Measurements from ENCODE around the gene JPH4.

DNA sequence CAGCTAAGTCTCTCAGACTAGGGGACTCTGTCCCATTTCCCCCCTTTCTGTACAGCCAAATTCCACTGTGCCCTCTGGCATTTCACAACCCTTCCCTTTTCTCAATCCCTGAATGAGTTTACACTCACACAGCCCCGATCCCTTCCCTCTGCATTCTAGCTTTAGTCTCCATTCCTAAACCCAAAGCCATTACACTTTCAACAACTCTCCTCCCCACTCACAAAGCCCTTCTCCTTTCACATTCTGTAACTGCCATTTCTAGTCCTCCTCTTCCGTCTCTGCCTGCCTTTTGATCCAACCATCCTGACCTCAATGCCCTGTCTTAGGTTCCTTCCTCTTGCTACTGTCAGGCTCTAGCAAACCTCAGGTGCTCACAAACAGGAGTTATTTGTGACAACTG, 30.7 kb downstream of the JPH4 start:
- no peak for TF ChIP-seq EZH2 (IDR thresholded peaks at IDR 0.05; ENCODE audit: low read length)
- TF ChIP-seq, protein P1, sequence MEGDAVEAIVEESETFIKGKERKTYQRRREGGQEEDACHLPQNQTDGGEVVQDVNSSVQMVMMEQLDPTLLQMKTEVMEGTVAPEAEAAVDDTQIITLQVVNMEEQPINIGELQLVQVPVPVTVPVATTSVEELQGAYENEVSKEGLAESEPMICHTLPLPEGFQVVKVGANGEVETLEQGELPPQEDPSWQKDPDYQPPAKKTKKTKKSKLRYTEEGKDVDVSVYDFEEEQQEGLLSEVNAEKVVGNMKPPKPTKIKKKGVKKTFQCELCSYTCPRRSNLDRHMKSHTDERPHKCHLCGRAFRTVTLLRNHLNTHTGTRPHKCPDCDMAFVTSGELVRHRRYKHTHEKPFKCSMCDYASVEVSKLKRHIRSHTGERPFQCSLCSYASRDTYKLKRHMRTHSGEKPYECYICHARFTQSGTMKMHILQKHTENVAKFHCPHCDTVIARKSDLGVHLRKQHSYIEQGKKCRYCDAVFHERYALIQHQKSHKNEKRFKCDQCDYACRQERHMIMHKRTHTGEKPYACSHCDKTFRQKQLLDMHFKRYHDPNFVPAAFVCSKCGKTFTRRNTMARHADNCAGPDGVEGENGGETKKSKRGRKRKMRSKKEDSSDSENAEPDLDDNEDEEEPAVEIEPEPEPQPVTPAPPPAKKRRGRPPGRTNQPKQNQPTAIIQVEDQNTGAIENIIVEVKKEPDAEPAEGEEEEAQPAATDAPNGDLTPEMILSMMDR (optimal IDR thresholded peaks at IDR 0.05 in 1 of 3, IDR thresholded peaks at IDR 0.05 in 1 of 3, conservative IDR thresholded peaks at IDR 0.05 in 1 of 3; ENCODE audit: extremely low read depth in 1 of 3, insufficient read depth in 2 of 3, low read length in 3 of 3), result no peak

Measured in keratinocyte (primary cell).